BJ (cell line): ENCODE data around the gene NUDT12. TPM values are rescaled to one million over a fixed set of nuclear protein-coding genes. Genes with fewer than 3 reads are reported as not detected.

Experiments
- CTCF ChIA-PET: fragments of 350-600 bp; formaldehyde crosslinking; extraction: SDS; loops from one replicate; lab custom pipeline; 2021; ENCODE audit warnings: antibody characterized with exemption, inconsistent platforms; lab: Yijun Ruan, JAX
- POLR2A ChIA-PET: fragments of 300-600 bp; sonication (Branson Sonifier 250); formaldehyde crosslinking; extraction: SDS; loops from one replicate; lab custom pipeline; 2021; ENCODE audit warnings: antibody characterized with exemption; lab: Charles Lee
- DNase-seq: peaks from one replicate; pipeline ENCODE4 v3.0.0-alpha.2; 2011; ENCODE audit warnings: low read depth
- H3K27me3 ChIP-seq: 2 replicates; pipeline ENCODE4 v1.6.0; 2011; ENCODE audit warnings: low read length; ENCODE audit not compliant: control insufficient read depth, insufficient read depth
- H3K36me3 ChIP-seq: 2 replicates; pipeline ENCODE4 v1.5.1; 2011; ENCODE audit warnings: low read length; ENCODE audit not compliant: control insufficient read depth, insufficient read depth
- H3K4me3 ChIP-seq: 2 replicates; pipeline ENCODE4 v1.5.1; 2011; ENCODE audit warnings: low read depth, mild to moderate bottlenecking, control low read depth, low read length
- polyA plus RNA-seq: library from polyadenylated mRNA; depleted of rRNA; stranded (reverse); fragments of >200 nt; gene quantifications from 2 replicates; pipeline ENCODE4 v1.2.3, GENCODE V29; 2011
- TF ChIP-seq, protein P1 (sequence below): IDR thresholded peaks from 2 replicates; pipeline ENCODE4 v1.5.1; 2011; ENCODE audit warnings: low read depth, mild to moderate bottlenecking, control low read depth, inconsistent platforms, low read length, moderate library complexity; ENCODE audit not compliant: insufficient read depth

NUDT12 gene
- polyA plus RNA-seq, 1 experiment, result 3.4 TPM

DNA sequence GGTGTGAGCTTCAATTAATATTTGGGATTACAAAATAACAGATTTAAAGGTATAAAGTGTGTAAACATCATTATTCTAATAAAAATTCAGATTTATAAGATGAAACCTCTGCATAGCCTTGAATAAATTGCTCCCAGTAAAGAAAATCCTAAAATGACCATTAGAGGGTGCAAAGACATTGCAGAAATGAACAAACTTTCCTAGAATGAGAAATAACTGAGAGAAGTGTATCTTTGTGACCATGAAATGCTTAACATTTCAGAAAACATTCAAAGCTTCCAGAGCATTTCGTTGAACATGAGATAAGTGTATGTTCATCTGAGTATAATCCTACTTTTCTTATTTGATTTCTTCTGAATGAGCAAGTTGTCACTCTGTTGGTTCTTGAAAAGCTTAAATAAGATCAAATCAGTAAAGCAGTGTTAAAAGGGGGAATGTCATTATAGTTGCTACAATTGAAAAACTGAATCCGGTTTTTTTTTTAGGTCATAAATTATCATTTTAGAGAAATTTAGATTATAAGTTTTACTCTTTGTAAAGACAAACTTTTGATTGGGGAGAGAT, 24.7 kb upstream of the NUDT12 start:
- no peaks in the 10 kb centered on the region for H3K36me3 ChIP-seq
- no peaks in the 10 kb centered on the region for H3K27me3 ChIP-seq
- ChIA-PET CTCF (interaction anchor here (1.2 to 4.5 kb wide), 4 partner anchors 10 to 591 kb away, joined by 3 to 27 read pairs (median 6); no protein-coding TSS in a partner anchor), POLR2A (no interaction called here)
- TF ChIP-seq, protein P1, sequence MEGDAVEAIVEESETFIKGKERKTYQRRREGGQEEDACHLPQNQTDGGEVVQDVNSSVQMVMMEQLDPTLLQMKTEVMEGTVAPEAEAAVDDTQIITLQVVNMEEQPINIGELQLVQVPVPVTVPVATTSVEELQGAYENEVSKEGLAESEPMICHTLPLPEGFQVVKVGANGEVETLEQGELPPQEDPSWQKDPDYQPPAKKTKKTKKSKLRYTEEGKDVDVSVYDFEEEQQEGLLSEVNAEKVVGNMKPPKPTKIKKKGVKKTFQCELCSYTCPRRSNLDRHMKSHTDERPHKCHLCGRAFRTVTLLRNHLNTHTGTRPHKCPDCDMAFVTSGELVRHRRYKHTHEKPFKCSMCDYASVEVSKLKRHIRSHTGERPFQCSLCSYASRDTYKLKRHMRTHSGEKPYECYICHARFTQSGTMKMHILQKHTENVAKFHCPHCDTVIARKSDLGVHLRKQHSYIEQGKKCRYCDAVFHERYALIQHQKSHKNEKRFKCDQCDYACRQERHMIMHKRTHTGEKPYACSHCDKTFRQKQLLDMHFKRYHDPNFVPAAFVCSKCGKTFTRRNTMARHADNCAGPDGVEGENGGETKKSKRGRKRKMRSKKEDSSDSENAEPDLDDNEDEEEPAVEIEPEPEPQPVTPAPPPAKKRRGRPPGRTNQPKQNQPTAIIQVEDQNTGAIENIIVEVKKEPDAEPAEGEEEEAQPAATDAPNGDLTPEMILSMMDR, result peak; percentile 53
- DNase-seq, result no peak
- H3K4me3 ChIP-seq, result no peak overlapping the region

DNA sequence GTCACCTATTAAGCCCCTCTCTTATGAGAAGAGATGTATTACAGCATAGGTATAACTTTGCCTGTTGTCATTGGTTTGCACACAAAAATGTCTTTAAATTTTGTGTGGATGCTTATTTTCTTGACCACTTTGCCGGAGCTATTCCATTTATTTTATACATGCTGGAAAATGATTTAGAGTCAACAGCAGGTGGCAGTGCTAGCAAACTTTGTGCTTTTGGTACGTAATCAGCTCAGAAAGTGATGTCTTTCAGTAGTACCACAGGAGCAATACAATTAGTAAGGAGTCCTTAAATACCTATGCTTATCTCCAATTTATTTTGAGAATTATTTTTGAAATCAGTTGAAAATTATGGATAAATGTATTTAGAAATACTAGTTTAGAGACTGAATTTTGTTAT, 19.8 kb upstream of the NUDT12 start:
- TF ChIP-seq, protein P1, result peak; percentile 49
- no peak overlapping the region for H3K4me3 ChIP-seq
- no peaks in the 10 kb centered on the region for H3K36me3 ChIP-seq
- DNase-seq, result no peak
- POLR2A ChIA-PET, result no interaction called here
- peaks cover 2% of the 10 kb centered on the region; the same call in 1 of the 2 replicates for H3K27me3 ChIP-seq
- CTCF ChIA-PET, result interaction anchor here (0.7 to 5.0 kb wide), 5 partner anchors 17 to 1568 kb away, joined by 3 to 27 read pairs (median 3); no protein-coding TSS in a partner anchor

DNA sequence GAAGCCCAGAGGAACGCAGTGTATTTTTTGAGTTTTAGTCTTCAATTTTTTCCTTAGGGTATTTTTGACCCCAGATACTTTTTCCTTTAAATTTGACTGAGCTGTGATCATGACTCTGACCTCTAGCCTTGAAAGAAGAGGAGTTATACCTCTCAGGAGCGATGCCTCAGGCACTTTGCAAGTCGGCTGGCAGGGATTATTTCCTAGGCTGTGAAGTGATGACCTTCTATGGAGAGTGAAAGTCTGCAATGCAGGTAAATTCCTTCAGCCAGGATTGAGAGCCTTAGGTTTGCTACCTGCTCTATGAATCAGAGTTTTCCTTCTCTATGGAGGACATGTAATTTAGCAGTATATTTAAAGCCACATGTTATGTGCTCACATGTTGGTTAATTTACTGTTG, 10.8 kb upstream of the NUDT12 start:
- H3K36me3 ChIP-seq, result no peaks in the 10 kb centered on the region
- TF ChIP-seq, protein P1, result no peak
- H3K4me3 ChIP-seq, result no peak overlapping the region
- no peak for DNase-seq
- CTCF ChIA-PET, result no interaction called here
- H3K27me3 ChIP-seq, result no peaks in the 10 kb centered on the region
- POLR2A ChIA-PET, result no interaction called here

DNA sequence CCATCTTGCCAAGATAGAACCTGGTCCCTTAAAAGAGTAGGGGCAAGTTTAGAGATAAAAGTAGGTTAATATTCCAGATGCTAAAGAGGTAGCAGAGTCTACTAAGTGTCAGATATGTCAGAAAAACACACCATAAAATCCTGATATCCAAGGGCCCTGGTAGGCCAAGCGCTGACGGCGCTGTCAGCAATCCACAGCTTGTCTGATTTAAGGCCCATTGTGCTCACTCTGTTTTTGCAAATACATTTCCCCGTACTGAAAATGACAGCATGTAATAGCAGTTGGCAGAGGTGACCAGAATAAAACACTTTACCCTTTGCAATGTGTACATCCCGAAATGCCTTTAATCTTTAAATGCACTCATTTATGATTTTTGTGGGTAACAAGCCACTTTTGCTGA, 9.9 kb upstream of the NUDT12 start:
- H3K27me3 ChIP-seq, result no peaks in the 10 kb centered on the region
- POLR2A ChIA-PET, result no interaction called here
- CTCF ChIA-PET, result no interaction called here
- no peak overlapping the region for H3K4me3 ChIP-seq
- H3K36me3 ChIP-seq, result no peaks in the 10 kb centered on the region
- TF ChIP-seq, protein P1, result no peak
- no peak for DNase-seq

DNA sequence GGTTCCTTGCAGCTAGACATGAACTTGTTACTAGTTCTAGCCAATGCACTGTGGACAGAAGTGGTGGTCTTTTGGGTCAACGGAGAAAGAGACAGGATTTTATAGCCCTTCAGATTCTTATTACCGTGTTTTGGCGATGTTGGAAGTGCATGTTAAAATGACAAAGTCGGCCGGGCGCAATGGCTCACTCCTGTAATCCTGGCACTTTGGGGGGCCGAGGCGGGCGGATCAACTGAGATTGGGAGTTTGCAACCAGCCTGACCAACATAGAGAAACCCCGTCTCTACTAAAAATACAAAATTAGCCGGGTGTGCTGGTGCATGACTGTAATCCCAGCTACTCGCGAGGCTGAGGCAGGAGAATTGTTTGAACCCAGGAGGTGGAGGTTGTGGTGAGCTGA, 9.1 kb upstream of the NUDT12 start:
- TF ChIP-seq, protein P1, result no peak
- CTCF ChIA-PET, result no interaction called here
- POLR2A ChIA-PET, result no interaction called here
- Histone ChIP-seq H3K4me3 (no peak overlapping the region), H3K27me3 (no peaks in the 10 kb centered on the region), H3K36me3 (no peaks in the 10 kb centered on the region)
- DNase-seq, result no peak
